SJSA1 (cell line): Measurements from ENCODE around the gene VRK3. TPM values are rescaled to one million over a fixed set of nuclear protein-coding genes. Genes with fewer than 3 reads are reported as not detected.

ENCODE experiments used
- DNase-seq, 2 experiments: peaks; one replicate each; pipeline ENCODE4 v3.0.0-alpha.2; 2015 to 2020; ENCODE audit warnings: low spot score in 2 of 2, low read depth in 1 of 2
- H3K27ac ChIP-seq: fragments of 250-450 bp; sonication (Bioruptor Pico); 2 replicates; pipeline ENCODE4 v1.5.1; 2020; ENCODE audit warnings: mild to moderate bottlenecking, moderate library complexity
- H3K27me3 ChIP-seq: fragments of 250-450 bp; sonication (Bioruptor Pico); replicated peaks from 2 replicates; pipeline ENCODE4 v1.5.1; 2020; ENCODE audit warnings: mild to moderate bottlenecking, moderate library complexity
- H3K36me3 ChIP-seq: fragments of 250-450 bp; sonication (Bioruptor Pico); 2 replicates; pipeline ENCODE4 v1.5.1; 2020; ENCODE audit warnings: mild to moderate bottlenecking
- H3K4me1 ChIP-seq: fragments of 250-450 bp; sonication (Bioruptor Pico); replicated peaks from 2 replicates; pipeline ENCODE4 v1.6.1; 2021; ENCODE audit warnings: mild to moderate bottlenecking
- H3K4me3 ChIP-seq: fragments of 250-450 bp; sonication (Bioruptor Pico); 2 replicates; pipeline ENCODE4 v1.5.1; 2020; ENCODE audit warnings: mild to moderate bottlenecking
- H3K9me3 ChIP-seq: fragments of 250-450 bp; sonication (Bioruptor Pico); replicated peaks from 2 replicates; pipeline ENCODE4 v1.5.1; 2020; ENCODE audit warnings: mild to moderate bottlenecking
- total RNA-seq: library from RNA; depleted of rRNA; stranded (reverse); fragments of >200 nt; shearing (Covaris generic); gene quantifications from 2 replicates; pipeline ENCODE4 v1.2.3, GENCODE V29; 2014

VRK3 gene
- total RNA-seq, 1 experiment from 2014 or later: 33.2 TPM

GRCh38 chr19:49988433-49988832 is 36.7 kb downstream of the VRK3 start:
- H3K27me3 ChIP-seq: no peaks in the 10 kb centered on the region
- H3K27ac ChIP-seq: no peak overlapping the region
- peaks cover 16% of the 10 kb centered on the region for H3K4me1 ChIP-seq
- H3K9me3 ChIP-seq: no peaks in the 10 kb centered on the region
- no peak overlapping the region for H3K4me3 ChIP-seq
- DNase-seq: peak; percentile 31 to 66
- H3K36me3 ChIP-seq: peaks cover 29% of the 10 kb centered on the region

- Histone ChIP-seq H3K4me1 (peaks cover 16% of the 10 kb centered on the region), H3K27ac (no peak overlapping the region), H3K36me3 (peaks cover 26% of the 10 kb centered on the region), H3K9me3 (no peaks in the 10 kb centered on the region), H3K4me3 (no peak overlapping the region), H3K27me3 (no peaks in the 10 kb centered on the region)
- DNase-seq: no peak
Observed at GRCh38 chr19:49988007-49988406, 37.2 kb downstream of the VRK3 start.

GRCh38 chr19:49987159-49987698 is 37.9 kb downstream of the VRK3 start:
- Histone ChIP-seq H3K4me1 (peaks cover 16% of the 10 kb centered on the region), H3K4me3 (no peak overlapping the region), H3K27ac (no peak overlapping the region), H3K36me3 (peaks cover 18% of the 10 kb centered on the region), H3K9me3 (no peaks in the 10 kb centered on the region), H3K27me3 (no peaks in the 10 kb centered on the region)
- DNase-seq: peak; percentile 82 to 88

GRCh38 chr19:49986354-49986753 is 38.8 kb downstream of the VRK3 start:
- Histone ChIP-seq H3K4me1 (peaks cover 16% of the 10 kb centered on the region), H3K9me3 (no peaks in the 10 kb centered on the region), H3K4me3 (no peak overlapping the region), H3K27ac (no peak overlapping the region), H3K27me3 (no peaks in the 10 kb centered on the region), H3K36me3 (peaks cover 16% of the 10 kb centered on the region; the same call in 1 of the 2 replicates)
- DNase-seq: no peak

GRCh38 chr19:49985871-49986270 is 39.3 kb downstream of the VRK3 start:
- H3K27ac ChIP-seq: no peak overlapping the region
- H3K27me3 ChIP-seq: no peaks in the 10 kb centered on the region
- DNase-seq: no peak
- no peaks in the 10 kb centered on the region for H3K9me3 ChIP-seq
- peaks cover 16% of the 10 kb centered on the region; the same call in 1 of the 2 replicates for H3K36me3 ChIP-seq
- H3K4me1 ChIP-seq: peaks cover 16% of the 10 kb centered on the region
- no peak overlapping the region for H3K4me3 ChIP-seq

- Histone ChIP-seq H3K9me3 (no peaks in the 10 kb centered on the region), H3K4me3 (no peak overlapping the region), H3K27ac (no peak overlapping the region), H3K36me3 (peaks cover 16% of the 10 kb centered on the region; the same call in 1 of the 2 replicates), H3K4me1 (peaks cover 16% of the 10 kb centered on the region), H3K27me3 (no peaks in the 10 kb centered on the region)
- DNase-seq: no peak
Observed at GRCh38 chr19:49984491-49984890, 40.7 kb downstream of the VRK3 start.

- H3K9me3 ChIP-seq: no peaks in the 10 kb centered on the region
- peak; percentile 54 to 62 for DNase-seq
- no peaks in the 10 kb centered on the region for H3K27me3 ChIP-seq
Observed at GRCh38 chr19:49983645-49984229, 41.4 kb downstream of the VRK3 start.

GRCh38 chr19:49981603-49982593 is 43.3 kb downstream of the VRK3 start:
- Histone ChIP-seq H3K27me3 (no peaks in the 10 kb centered on the region), H3K4me3 (no peak overlapping the region), H3K36me3 (peaks cover 16% of the 10 kb centered on the region; the same call in 1 of the 2 replicates), H3K4me1 (no peaks in the 10 kb centered on the region), H3K9me3 (no peaks in the 10 kb centered on the region), H3K27ac (no peak overlapping the region)
- DNase-seq: no peak

More at GRCh38 chr19:49983645-49984229, 41.4 kb downstream of the VRK3 start:
- peaks cover 10% of the 10 kb centered on the region for H3K4me1 ChIP-seq
- H3K27ac ChIP-seq: no peak overlapping the region
- H3K36me3 ChIP-seq: peaks cover 20% of the 10 kb centered on the region; the same call in 1 of the 2 replicates
- H3K4me3 ChIP-seq: no peak overlapping the region

- H3K27ac ChIP-seq: no peak overlapping the region
- H3K36me3 ChIP-seq: peaks cover 8% of the 10 kb centered on the region; the same call in 1 of the 2 replicates
- no peaks in the 10 kb centered on the region for H3K9me3 ChIP-seq
- no peaks in the 10 kb centered on the region for H3K4me1 ChIP-seq
- DNase-seq: no peak
- no peak overlapping the region for H3K4me3 ChIP-seq
- H3K27me3 ChIP-seq: no peaks in the 10 kb centered on the region
Observed at GRCh38 chr19:49978324-49978723, 46.8 kb downstream of the VRK3 start.

GRCh38 chr19:49977881-49978280 is 47.3 kb downstream of the VRK3 start:
- Histone ChIP-seq H3K36me3 (peaks cover 8% of the 10 kb centered on the region; the same call in 1 of the 2 replicates), H3K27ac (no peak overlapping the region), H3K27me3 (no peaks in the 10 kb centered on the region), H3K9me3 (no peaks in the 10 kb centered on the region), H3K4me1 (no peaks in the 10 kb centered on the region), H3K4me3 (no peak overlapping the region)
- DNase-seq: no peak

- Histone ChIP-seq H3K27ac (no peak overlapping the region), H3K27me3 (0 out of 2 replicates have a peak, but pooled peaks cover 3% of the 10 kb centered on the region), H3K36me3 (peaks cover 6% of the 10 kb centered on the region; the same call in 1 of the 2 replicates), H3K4me3 (no peak overlapping the region), H3K4me1 (no peaks in the 10 kb centered on the region), H3K9me3 (no peaks in the 10 kb centered on the region)
- DNase-seq: no peak
Observed at GRCh38 chr19:49977076-49977475, 48.1 kb downstream of the VRK3 start.

- H3K4me3 ChIP-seq: no peak overlapping the region
- no peak overlapping the region for H3K27ac ChIP-seq
- peaks cover 5% of the 10 kb centered on the region; the same call in 1 of the 2 replicates for H3K36me3 ChIP-seq
- 0 out of 2 replicates have a peak, but pooled peaks cover 3% of the 10 kb centered on the region for H3K27me3 ChIP-seq
- no peaks in the 10 kb centered on the region for H3K9me3 ChIP-seq
- H3K4me1 ChIP-seq: no peaks in the 10 kb centered on the region
- no peak for DNase-seq
Observed at GRCh38 chr19:49976496-49976895, 48.7 kb downstream of the VRK3 start.

GRCh38 chr19:49975051-49975450 is 50.1 kb downstream of the VRK3 start:
- H3K9me3 ChIP-seq: no peaks in the 10 kb centered on the region
- 0 out of 2 replicates have a peak, but pooled peaks cover 3% of the 10 kb centered on the region for H3K27me3 ChIP-seq

More at GRCh38 chr19:49975051-49975450, 50.1 kb downstream of the VRK3 start:
- no peak for DNase-seq
- no peak overlapping the region for H3K27ac ChIP-seq
- peaks cover 5% of the 10 kb centered on the region; the same call in 1 of the 2 replicates for H3K36me3 ChIP-seq
- H3K4me1 ChIP-seq: no peaks in the 10 kb centered on the region
- H3K4me3 ChIP-seq: no peak overlapping the region
